ENCODE results near the gene DEFB121. TPM values are rescaled to one million over a fixed set of nuclear protein-coding genes. Genes with fewer than 3 reads are reported as not detected.

The DEFB121 gene
- not detected for total RNA-seq (ENCODE audit: unreplicated experiment)
- long read RNA-seq = 0 reads

GRCh38 chr20:31406115-31406514 lies at the start of gene DEFB121:
TSS of gene DEFB121 (minus strand) at chr20:31406215. CDS start at chr20:31406152, 63 bp downstream.
- H3K4me1 Mint-ChIP-seq (ENCODE audit: low read depth, unreplicated experiment) = no peaks in the 10 kb centered on the region
- H3K27me3 Mint-ChIP-seq (ENCODE audit: unreplicated experiment) = peaks cover 2% of the 10 kb centered on the region
- H3K4me3 Mint-ChIP-seq (ENCODE audit: unreplicated experiment) = no peak within 1 kb of the TSS
- no peaks in the 10 kb centered on the region for H3K9me3 Mint-ChIP-seq (ENCODE audit: unreplicated experiment)
- no peak for DNase-seq
- no peak within 1 kb of the TSS for H3K27ac Mint-ChIP-seq (ENCODE audit: unreplicated experiment)
- no peaks in the 10 kb centered on the region for H3K36me3 Mint-ChIP-seq (ENCODE audit: unreplicated experiment)
- no peak for TF ChIP-seq CTCF (IDR thresholded peaks at IDR 0.05; ENCODE audit: partially characterized antibody, unreplicated experiment)

- H3K27ac Mint-ChIP-seq (ENCODE audit: unreplicated experiment) = no peak overlapping the region
- H3K36me3 Mint-ChIP-seq (ENCODE audit: unreplicated experiment) = no peaks in the 10 kb centered on the region
- H3K4me1 Mint-ChIP-seq (ENCODE audit: low read depth, unreplicated experiment) = no peaks in the 10 kb centered on the region
- H3K9me3 Mint-ChIP-seq (ENCODE audit: unreplicated experiment) = peaks cover 5% of the 10 kb centered on the region
- DNase-seq = no peak
- H3K27me3 Mint-ChIP-seq (ENCODE audit: unreplicated experiment) = peaks cover 2% of the 10 kb centered on the region
- no peak overlapping the region for H3K4me3 Mint-ChIP-seq (ENCODE audit: unreplicated experiment)
- TF ChIP-seq CTCF (IDR thresholded peaks at IDR 0.05; ENCODE audit: partially characterized antibody, unreplicated experiment) = no peak
Observed at GRCh38 chr20:31454361-31454760, 48.3 kb upstream of the DEFB121 start.

- Mint-ChIP-seq H3K9me3 (ENCODE audit: unreplicated experiment) (peaks cover 5% of the 10 kb centered on the region), H3K4me3 (ENCODE audit: unreplicated experiment) (no peak overlapping the region)
Observed at GRCh38 chr20:31452575-31452974, 46.6 kb upstream of the DEFB121 start.

GRCh38 chr20:31449511-31450414 lies 43.7 kb upstream of the DEFB121 start:
- TF ChIP-seq CTCF (IDR thresholded peaks at IDR 0.05; ENCODE audit: partially characterized antibody, unreplicated experiment) = no peak
- peaks cover 2% of the 10 kb centered on the region for H3K27me3 Mint-ChIP-seq (ENCODE audit: unreplicated experiment)
- H3K4me1 Mint-ChIP-seq (ENCODE audit: low read depth, unreplicated experiment) = no peaks in the 10 kb centered on the region
- H3K36me3 Mint-ChIP-seq (ENCODE audit: unreplicated experiment) = no peaks in the 10 kb centered on the region
- H3K4me3 Mint-ChIP-seq (ENCODE audit: unreplicated experiment) = no peak overlapping the region
- H3K27ac Mint-ChIP-seq (ENCODE audit: unreplicated experiment) = no peak overlapping the region
- peaks cover 4% of the 10 kb centered on the region for H3K9me3 Mint-ChIP-seq (ENCODE audit: unreplicated experiment)
- DNase-seq = no peak

More at GRCh38 chr20:31452575-31452974, 46.6 kb upstream of the DEFB121 start:
- no peak for DNase-seq
- TF ChIP-seq CTCF (IDR thresholded peaks at IDR 0.05; ENCODE audit: partially characterized antibody, unreplicated experiment) = no peak
- H3K27ac Mint-ChIP-seq (ENCODE audit: unreplicated experiment) = no peak overlapping the region
- no peaks in the 10 kb centered on the region for H3K36me3 Mint-ChIP-seq (ENCODE audit: unreplicated experiment)
- H3K27me3 Mint-ChIP-seq (ENCODE audit: unreplicated experiment) = peaks cover 2% of the 10 kb centered on the region
- H3K4me1 Mint-ChIP-seq (ENCODE audit: low read depth, unreplicated experiment) = no peaks in the 10 kb centered on the region

All from glutamatergic neuron (in vitro differentiated cells).